ENCODE data around the gene MUC6.

DNA sequence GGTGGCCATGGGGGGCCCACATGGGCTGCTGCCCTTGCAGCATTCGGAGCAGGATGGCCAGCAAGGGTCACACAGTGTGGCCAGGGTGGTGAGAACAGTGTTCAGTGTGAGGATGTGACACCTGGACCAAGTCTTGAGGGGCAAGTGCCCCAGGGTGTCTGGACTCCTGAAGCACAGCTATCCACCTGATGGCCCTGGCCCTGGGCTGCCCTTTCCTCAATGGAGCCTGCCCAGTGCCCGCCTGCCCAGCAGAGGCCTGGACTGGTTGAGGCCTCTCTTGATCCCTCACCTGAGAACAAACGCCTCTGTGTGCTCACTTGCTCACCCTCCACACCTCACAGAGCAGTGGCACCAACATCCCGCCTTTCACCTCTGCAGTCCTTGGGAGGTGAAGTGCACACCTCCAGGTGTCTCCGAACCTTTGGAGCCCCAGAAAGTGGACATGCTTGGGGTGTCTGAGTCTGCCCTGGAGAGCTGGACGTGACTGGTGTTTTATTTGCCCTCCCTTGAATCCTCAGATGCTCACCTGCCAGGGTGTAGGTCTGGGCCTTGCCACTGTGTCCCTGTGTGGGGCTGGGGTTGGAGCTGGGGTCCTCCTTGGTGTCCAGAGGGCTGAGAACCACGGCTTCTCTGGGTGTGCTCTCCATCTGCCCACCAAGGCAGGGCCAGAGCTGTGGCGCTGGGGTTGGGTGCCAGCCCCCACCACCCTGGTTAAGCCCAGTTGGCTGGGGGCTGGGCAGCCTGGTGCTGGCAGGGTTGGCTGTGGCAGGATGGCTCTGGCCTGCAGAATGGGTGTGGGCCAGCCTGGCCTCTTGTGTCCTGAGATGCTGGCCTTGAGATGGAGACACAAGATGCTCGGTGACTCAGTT is 34.3 kb upstream of the MUC6 start:
- TF ChIP-seq CTCF (IDR thresholded peaks at IDR 0.05 in 4 of 5, conservative IDR thresholded peaks at IDR 0.05 in 1 of 5) (no peak), POLR2A (IDR thresholded peaks at IDR 0.05) (no peak)
